HG03039 (cell line): ENCODE data around the gene C1orf174.

Experiments
- ATAC-seq: cut with Tn5 transposase; IDR thresholded peaks from one replicate; pipeline ENCODE4 v1.9.1; 2021; ENCODE audit warnings: mild to moderate bottlenecking, moderate library complexity; ENCODE audit not compliant: unreplicated experiment

The C1orf174 gene

DNA sequence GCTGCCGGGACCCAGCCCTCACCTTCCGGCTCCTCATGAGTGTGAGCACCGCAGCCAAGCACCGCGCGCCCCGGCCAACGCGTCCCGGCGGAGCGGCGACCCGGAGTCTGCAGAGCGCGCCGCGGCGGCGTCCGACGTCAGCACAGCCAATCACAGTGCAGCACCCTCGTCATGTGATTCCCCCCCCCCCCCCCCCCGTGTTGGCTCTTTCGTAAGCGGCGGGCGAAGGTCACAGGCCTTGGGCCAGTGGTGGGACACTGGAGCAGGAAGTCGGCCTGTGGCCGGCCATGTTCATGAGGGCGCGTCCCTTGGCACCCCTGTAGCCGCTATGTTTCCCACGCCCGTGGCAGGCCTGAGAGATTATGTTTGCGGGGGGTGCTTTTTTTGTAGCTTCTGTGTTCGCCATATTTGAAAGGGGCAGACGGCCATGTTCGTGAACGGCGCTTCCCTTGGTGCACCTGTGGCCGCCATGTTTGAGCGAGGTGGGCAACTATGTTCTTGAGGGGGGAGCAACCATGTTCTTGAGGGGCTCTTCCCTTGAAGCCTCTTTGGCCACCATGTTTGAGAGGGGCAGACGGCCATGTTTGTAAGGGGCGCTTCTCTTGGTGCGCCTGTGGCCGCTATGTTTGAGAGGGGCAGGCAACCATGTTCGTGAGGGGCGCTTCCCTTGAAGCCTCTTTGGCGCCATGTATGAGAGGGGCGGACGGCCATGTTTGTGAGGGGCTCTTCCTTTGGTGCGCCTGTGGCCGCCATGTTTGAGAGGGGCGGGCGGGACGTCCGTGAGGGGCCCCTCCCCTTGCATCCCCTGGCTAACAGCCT, at the start of gene C1orf174:
Gene C1orf174 (minus strand): TSS at position 123 of the 819 bp plus-strand sequence. CDS start 86 bp downstream, at position 37.
- ATAC-seq: peak; percentile 61

GRCh38 chr1:3948344-3948743, 48.3 kb upstream of the C1orf174 start:
- ATAC-seq: no peak

- no peak for ATAC-seq
Observed at GRCh38 chr1:3945916-3946840, 46.1 kb upstream of the C1orf174 start.

- ATAC-seq: no peak
Observed at GRCh38 chr1:3945222-3945621, 45.1 kb upstream of the C1orf174 start.

- no peak for ATAC-seq
Observed at GRCh38 chr1:3944578-3945125, 44.6 kb upstream of the C1orf174 start.

DNA sequence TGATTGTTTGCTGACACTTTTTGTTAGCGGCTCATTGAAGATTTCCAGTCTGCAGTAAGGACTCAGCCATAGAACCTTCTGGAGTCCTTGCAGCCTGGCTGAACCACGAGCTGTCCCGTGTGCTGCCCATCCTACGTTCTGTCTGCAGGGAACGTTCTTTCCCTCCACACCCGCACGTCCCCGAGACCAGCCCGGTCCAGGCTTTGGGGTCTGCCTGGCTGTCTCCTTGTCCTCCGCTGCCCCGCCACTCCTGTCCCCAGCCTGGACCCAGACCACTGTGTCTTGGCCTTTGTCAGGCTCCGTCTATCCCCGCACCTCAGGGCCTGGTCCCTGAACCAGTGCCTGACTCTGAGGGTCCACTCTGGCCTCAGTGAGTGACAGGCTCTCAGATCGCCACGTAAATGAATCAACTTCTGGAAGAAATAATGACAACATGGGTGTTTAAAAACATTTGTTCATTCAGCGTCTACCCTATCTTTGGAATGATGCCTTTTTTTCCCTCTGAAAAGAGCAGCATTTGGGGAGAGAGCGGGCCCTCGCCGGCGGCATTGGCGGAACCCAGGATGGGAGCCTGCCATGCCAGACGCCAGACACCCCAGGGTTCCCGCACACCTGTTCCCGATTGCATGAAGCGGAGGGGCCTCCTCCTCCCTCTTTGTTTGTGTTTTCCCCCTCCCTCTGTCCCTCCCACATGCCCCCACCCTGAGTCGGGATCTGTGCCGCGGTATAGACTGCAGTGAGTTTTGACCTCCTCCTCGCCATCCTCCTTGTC, 43.9 kb upstream of the C1orf174 start:
- ATAC-seq: no peak

DNA sequence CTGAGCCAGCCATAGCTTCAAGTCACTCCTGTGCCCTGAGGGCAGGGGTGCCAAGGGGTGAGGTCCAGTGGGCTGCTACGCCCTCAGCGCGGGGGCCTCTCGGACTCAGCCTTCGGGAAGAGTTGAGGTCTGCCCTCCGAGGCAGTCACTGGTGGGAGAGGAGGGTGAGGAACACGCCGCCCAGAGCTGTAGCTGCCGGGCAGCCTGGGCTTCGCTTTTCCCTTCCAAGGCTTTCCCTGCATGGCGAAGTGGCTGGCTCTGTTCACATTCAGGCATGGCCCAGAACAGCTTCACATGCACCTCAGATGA, 43.0 kb upstream of the C1orf174 start:
- ATAC-seq: no peak

GRCh38 chr1:3942416-3943122, 42.5 kb upstream of the C1orf174 start:
- ATAC-seq: no peak

- ATAC-seq: no peak
Observed at GRCh38 chr1:3940754-3941345, 40.8 kb upstream of the C1orf174 start.

DNA sequence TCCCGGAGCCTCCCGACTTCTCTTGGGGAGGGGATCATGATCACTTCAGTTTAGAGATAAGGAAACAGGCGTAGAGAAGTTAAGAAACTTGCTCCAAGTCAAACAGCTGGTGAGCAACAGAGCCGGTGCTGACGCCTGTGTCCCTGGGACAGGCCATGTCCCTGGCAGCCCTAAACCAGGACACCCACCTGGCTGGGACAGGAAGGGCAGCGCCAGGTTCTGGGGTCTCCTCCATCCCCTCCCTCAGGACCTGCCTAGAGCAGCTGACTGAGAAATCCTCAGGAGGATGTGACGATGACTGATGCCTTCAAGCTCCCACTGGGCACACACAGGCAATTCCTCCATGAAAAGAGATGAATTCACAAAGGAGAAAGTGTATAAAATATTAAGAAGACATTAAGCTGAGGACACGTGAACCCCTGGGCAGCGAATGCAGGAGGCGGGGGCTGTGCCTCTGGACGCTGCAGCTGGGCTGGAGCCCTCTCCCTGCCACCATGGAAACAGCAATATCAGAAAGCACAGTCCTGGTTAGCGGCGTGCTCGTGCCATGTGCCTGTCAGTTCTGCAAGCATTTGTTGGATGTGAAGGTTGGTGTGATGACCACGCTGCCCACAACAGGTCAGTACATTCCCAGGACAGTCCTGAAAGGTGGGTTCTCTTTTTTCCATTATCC, 40.1 kb upstream of the C1orf174 start:
- no peak for ATAC-seq

DNA sequence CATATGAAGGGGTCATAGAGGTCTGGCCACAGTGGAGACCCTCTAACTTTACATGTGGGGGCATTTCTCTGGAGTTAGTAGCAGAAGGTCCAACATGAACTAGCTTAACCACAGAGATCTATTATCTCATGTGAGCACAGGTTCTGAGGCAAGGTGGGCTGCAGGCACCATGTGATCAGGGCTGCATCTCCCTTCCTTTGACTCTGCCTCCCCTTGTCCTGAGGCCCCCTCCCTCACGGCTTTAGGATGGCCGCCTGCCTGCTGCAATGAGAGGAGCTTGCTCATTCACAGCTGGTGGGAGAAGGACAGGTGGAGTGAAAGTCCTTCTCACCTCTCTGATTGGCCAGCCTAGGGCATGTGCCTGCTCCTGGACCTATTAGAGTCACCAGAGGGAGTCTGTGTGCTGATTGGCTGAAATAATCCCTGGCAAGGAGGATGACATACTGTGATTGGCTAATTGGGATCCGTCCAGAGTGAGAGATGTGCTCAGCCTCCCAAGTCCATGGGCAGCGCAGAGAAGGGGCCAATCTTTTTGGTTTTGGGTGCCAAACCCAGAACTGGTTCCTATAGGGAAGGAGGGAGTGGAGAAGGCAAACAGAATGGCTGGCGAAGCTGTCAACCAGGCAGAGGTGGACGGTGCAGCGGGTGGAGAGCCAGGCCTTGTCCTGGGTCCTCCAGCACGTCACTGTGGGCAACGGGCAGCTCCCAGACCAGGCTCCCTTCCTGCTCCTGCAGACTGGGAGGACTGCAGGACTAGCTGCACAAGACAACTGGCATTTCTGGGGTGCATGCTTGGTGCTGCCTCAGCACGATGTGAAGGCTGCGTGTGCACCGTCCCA, 39.4 kb upstream of the C1orf174 start:
- no peak for ATAC-seq

DNA sequence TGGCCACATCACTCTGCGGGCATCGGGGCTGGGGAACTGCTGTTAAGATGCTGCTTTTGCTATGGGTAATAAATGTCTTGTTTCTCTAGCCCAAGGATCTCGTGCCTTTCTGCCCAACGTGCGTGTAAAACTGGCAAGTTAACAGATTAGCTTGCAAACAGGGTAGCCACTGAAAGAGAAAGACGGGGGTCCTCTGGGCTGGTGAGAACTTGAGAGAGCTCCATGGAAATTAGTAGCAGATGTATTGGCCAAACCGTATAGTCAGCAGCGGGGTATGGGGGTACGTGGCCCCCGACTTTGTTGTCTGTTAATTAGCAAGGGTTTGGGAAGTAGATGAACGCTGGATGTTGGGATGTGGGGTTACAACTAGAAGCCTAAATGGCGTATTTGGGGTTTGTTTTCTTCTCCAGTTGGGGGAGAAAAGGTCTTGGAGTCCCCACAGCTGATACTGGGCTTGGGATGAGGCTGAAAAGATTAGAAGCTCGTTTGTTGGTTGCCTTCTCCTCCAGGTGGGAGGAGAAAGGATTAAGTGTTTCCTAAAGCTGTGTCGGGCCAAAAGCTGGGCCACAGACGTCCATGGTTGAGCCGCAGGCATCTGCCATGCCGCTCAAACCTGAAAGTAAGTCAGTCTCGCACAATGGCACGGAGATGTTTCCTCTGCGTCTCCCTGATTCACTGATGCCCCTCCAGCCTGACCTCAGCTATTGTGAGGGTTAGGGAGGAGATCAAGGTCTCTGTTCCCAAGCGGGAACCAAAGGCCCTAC, 32.3 kb upstream of the C1orf174 start:
- ATAC-seq: no peak

- ATAC-seq: no peak
Observed at GRCh38 chr1:3931007-3931912, 31.2 kb upstream of the C1orf174 start.

DNA sequence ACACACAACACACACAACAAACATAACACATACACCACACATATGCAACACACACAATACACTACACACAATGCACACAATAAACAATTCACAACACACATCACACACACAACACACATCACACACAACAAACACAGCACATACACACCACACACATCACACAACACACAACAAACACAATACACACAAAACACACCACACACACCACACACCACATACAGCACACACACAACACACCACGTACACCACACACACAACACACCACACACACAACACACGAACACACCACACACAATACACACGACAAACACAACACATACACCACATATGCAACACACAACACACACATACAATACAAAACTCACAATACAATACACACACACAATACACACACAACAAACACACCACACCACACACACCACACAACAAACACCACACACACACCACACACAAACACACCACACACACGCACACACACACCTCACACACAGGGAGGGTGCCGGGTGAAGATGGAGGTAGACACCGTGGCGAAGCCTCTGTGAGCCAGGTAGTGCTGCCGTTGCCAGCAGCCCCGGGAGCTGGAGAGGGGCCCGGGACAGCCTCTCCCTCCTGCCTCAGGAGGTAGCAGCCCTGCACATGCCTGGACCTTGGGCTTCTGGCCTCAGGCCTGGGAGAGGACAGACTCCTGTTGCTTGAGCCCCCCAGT, 30.4 kb upstream of the C1orf174 start:
- no peak for ATAC-seq

DNA sequence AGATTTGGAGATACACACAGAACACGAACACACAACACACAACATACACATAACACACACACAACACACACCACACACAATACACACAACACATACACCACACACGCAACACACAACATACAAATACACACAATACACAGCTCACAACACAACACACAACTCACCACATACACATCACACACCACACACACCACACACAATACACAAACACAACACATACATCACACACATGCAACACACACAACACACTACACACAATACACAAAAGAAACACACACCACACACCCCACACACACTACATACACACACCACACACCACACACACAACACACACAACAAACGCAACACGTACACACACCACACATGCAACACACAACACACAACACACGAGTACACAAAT, 29.1 kb upstream of the C1orf174 start:
- no peak for ATAC-seq

DNA sequence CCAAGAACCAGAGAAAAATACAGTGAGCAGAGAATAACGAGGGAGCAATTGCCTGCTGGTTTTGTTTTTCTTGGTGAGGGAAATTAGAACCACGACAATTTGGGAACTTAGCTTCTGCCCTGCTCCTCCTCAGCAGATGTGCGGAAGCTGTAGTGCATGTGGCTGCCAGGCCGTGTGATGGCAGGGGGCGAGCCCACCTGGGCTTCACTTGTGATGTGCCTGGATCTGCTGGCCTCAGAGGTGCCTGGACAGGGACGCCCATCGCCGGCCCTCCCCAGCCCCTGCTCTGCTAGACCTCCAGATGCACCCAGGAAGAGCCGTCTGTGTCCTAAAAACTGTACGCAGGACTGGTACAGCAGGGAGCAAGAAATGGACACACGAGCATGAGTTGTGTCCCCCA, 28.5 kb upstream of the C1orf174 start:
- ATAC-seq: no peak
